HFF-Myc (cell line): Measurements from ENCODE around the gene SVIL.

Experiments
- DNase-seq: peaks from one replicate; pipeline ENCODE4 v3.0.0-alpha.2; 2011; ENCODE audit warnings: low read depth; ENCODE audit errors: extremely low read depth
- H3K4me3 ChIP-seq: replicated peaks from 2 replicates; pipeline ENCODE4 v1.5.1; 2011; ENCODE audit warnings: low read depth, mild to moderate bottlenecking, control low read depth, low read length
- TF ChIP-seq, protein P1 (sequence below): IDR thresholded peaks from 2 replicates; pipeline ENCODE4 v1.5.1; 2012; ENCODE audit warnings: mild to moderate bottlenecking, low read depth, low read length, control low read depth; ENCODE audit errors: missing control alignments

The SVIL gene

GRCh38 chr10:29604291-29604825 is 30.4 kb downstream of the SVIL start:
- no peak overlapping the region for H3K4me3 ChIP-seq
- no peak for DNase-seq
- TF ChIP-seq, protein P1, sequence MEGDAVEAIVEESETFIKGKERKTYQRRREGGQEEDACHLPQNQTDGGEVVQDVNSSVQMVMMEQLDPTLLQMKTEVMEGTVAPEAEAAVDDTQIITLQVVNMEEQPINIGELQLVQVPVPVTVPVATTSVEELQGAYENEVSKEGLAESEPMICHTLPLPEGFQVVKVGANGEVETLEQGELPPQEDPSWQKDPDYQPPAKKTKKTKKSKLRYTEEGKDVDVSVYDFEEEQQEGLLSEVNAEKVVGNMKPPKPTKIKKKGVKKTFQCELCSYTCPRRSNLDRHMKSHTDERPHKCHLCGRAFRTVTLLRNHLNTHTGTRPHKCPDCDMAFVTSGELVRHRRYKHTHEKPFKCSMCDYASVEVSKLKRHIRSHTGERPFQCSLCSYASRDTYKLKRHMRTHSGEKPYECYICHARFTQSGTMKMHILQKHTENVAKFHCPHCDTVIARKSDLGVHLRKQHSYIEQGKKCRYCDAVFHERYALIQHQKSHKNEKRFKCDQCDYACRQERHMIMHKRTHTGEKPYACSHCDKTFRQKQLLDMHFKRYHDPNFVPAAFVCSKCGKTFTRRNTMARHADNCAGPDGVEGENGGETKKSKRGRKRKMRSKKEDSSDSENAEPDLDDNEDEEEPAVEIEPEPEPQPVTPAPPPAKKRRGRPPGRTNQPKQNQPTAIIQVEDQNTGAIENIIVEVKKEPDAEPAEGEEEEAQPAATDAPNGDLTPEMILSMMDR, result no peak

DNA sequence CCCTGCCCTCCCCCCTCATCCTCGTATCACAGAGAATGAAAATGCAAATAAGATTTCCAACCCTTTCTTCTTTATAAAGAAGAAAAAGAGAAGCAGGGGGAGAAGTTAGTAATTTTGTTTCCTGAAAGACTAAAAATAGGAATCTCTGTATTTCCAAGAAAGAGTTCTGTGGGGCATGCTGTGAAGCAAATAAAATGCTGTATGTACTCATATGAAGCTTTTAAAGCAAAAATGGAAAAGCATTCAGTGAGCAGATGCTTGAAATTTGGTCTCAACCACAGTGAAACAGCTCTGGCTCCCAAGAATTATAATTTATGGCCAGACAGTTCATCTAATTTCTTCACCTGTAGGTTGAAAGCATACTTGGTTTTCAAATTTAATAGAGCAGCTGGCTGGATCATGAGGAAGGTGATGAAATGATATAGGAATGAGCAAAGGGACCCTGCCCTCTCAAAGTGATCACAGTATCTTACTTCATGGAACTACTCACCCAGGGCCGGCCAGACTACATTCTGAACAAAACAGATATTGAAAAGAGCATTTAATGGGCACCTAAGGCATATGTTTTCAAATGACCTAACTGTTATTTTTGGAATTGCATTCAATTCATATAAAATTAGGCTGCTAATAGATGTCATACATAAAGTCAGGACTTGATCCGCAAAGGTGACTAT is 31.4 kb downstream of the SVIL start:
- DNase-seq, result no peak
- TF ChIP-seq, protein P1, result no peak
- H3K4me3 ChIP-seq, result no peak overlapping the region

GRCh38 chr10:29600821-29601220 is 34.0 kb downstream of the SVIL start:
- no peak overlapping the region for H3K4me3 ChIP-seq
- DNase-seq, result no peak
- TF ChIP-seq, protein P1, result no peak

- TF ChIP-seq, protein P1, result no peak
- H3K4me3 ChIP-seq, result no peak overlapping the region
- no peak for DNase-seq
These were observed 34.7 kb downstream of the SVIL start for GRCh38 chr10:29600067-29600466.

- DNase-seq, result no peak
- H3K4me3 ChIP-seq, result no peak overlapping the region
- TF ChIP-seq, protein P1, result no peak
These were observed 35.9 kb downstream of the SVIL start for GRCh38 chr10:29598851-29599311.

GRCh38 chr10:29596826-29597225 is 37.9 kb downstream of the SVIL start:
- DNase-seq, result no peak
- TF ChIP-seq, protein P1, result no peak
- H3K4me3 ChIP-seq, result no peak overlapping the region
